ENCODE results near the gene GPX2.

The GPX2 gene

GRCh38 chr14:64923015-64923414 lies 19.5 kb downstream of the GPX2 start:
- no peak overlapping the region for H3K9ac ChIP-seq (ENCODE audit: low read depth, low read length)
- peaks cover 38% of the 10 kb centered on the region for H3K36me3 ChIP-seq (ENCODE audit: insufficient read depth, low read length)
- peaks cover 26% of the 10 kb centered on the region for H3K4me1 ChIP-seq (ENCODE audit: insufficient read depth, low read length)
- peaks cover 73% of the 10 kb centered on the region for H3K79me2 ChIP-seq (ENCODE audit: insufficient read depth, low read length)
- H2AFZ ChIP-seq (ENCODE audit: low read depth, low read length), result no peak overlapping the region
- DNase-seq, result no peak
- no peak overlapping the region for H3K27ac ChIP-seq (ENCODE audit: low read length)
- TF ChIP-seq EZH2 (IDR thresholded peaks at IDR 0.05; ENCODE audit: borderline replicate concordance, low read depth, low read length, severe bottlenecking) (no peak), CTCF (IDR thresholded peaks at IDR 0.05; ENCODE audit: borderline replicate concordance, extremely low read depth, low read length, poor library complexity, severe bottlenecking) (no peak)
- no peaks in the 10 kb centered on the region for H3K27me3 ChIP-seq (ENCODE audit: insufficient read depth, low read length, poor library complexity)
- peaks cover 11% of the 10 kb centered on the region; the same call in 1 of the 2 replicates for H4K20me1 ChIP-seq (ENCODE audit: insufficient read depth, low read length)
- H3K4me3 ChIP-seq (ENCODE audit: low read depth in 1 of 2, low read length in 2 of 2), result no peak overlapping the region
- no peak for ATAC-seq (ENCODE audit: insufficient read depth, low read depth)
- H3K9me3 ChIP-seq (ENCODE audit: insufficient read depth, low read length, severe bottlenecking), result no peaks in the 10 kb centered on the region
- H3K4me2 ChIP-seq (ENCODE audit: insufficient read depth, low read length), result no peak overlapping the region

GRCh38 chr14:64920465-64920864 lies 22.1 kb downstream of the GPX2 start:
- TF ChIP-seq CTCF (IDR thresholded peaks at IDR 0.05; ENCODE audit: borderline replicate concordance, extremely low read depth, low read length, poor library complexity, severe bottlenecking) (no peak), EZH2 (IDR thresholded peaks at IDR 0.05; ENCODE audit: borderline replicate concordance, low read depth, low read length, severe bottlenecking) (no peak)
- Histone ChIP-seq H2AFZ (ENCODE audit: low read depth, low read length) (no peak overlapping the region), H3K4me1 (ENCODE audit: insufficient read depth, low read length) (peaks cover 17% of the 10 kb centered on the region), H3K36me3 (ENCODE audit: insufficient read depth, low read length) (peaks cover 23% of the 10 kb centered on the region), H4K20me1 (ENCODE audit: insufficient read depth, low read length) (peaks cover 16% of the 10 kb centered on the region; the same call in 1 of the 2 replicates), H3K9me3 (ENCODE audit: insufficient read depth, low read length, severe bottlenecking) (no peaks in the 10 kb centered on the region), H3K9ac (ENCODE audit: low read depth, low read length) (no peak overlapping the region), H3K79me2 (ENCODE audit: insufficient read depth, low read length) (peaks cover 89% of the 10 kb centered on the region), H3K27me3 (ENCODE audit: insufficient read depth, low read length, poor library complexity) (no peaks in the 10 kb centered on the region), H3K4me3 (ENCODE audit: low read depth in 1 of 2, low read length in 2 of 2) (no peak overlapping the region), H3K4me2 (ENCODE audit: insufficient read depth, low read length) (no peak overlapping the region), H3K27ac (ENCODE audit: low read length) (no peak overlapping the region; the same call in 1 of the 2 replicates)
- DNase-seq, result no peak
- ATAC-seq (ENCODE audit: insufficient read depth, low read depth), result no peak

- H3K27ac ChIP-seq (ENCODE audit: low read length), result no peak overlapping the region
- H3K4me2 ChIP-seq (ENCODE audit: insufficient read depth, low read length), result no peak overlapping the region
- peaks cover 14% of the 10 kb centered on the region for H3K36me3 ChIP-seq (ENCODE audit: insufficient read depth, low read length)
- peaks cover 21% of the 10 kb centered on the region for H3K4me1 ChIP-seq (ENCODE audit: insufficient read depth, low read length)
- H3K27me3 ChIP-seq (ENCODE audit: insufficient read depth, low read length, poor library complexity), result no peaks in the 10 kb centered on the region
- H3K9ac ChIP-seq (ENCODE audit: low read depth, low read length), result no peak overlapping the region
- TF ChIP-seq EZH2 (IDR thresholded peaks at IDR 0.05; ENCODE audit: borderline replicate concordance, low read depth, low read length, severe bottlenecking) (no peak), CTCF (IDR thresholded peaks at IDR 0.05; ENCODE audit: borderline replicate concordance, extremely low read depth, low read length, poor library complexity, severe bottlenecking) (no peak)
- no peak overlapping the region for H3K4me3 ChIP-seq (ENCODE audit: low read depth in 1 of 2, low read length in 2 of 2)
- H3K79me2 ChIP-seq (ENCODE audit: insufficient read depth, low read length), result peaks cover 90% of the 10 kb centered on the region
- H4K20me1 ChIP-seq (ENCODE audit: insufficient read depth, low read length), result peaks cover 23% of the 10 kb centered on the region; the same call in 1 of the 2 replicates
- no peak overlapping the region for H2AFZ ChIP-seq (ENCODE audit: low read depth, low read length)
- ATAC-seq (ENCODE audit: insufficient read depth, low read depth) (no peak), DNase-seq (no peak)
- no peaks in the 10 kb centered on the region for H3K9me3 ChIP-seq (ENCODE audit: insufficient read depth, low read length, severe bottlenecking)
Measured at GRCh38 chr14:64919618-64920017, 22.9 kb downstream of the GPX2 start.

- TF ChIP-seq CTCF (IDR thresholded peaks at IDR 0.05; ENCODE audit: borderline replicate concordance, extremely low read depth, low read length, poor library complexity, severe bottlenecking), result no peak
- no peak for TF ChIP-seq EZH2 (IDR thresholded peaks at IDR 0.05; ENCODE audit: borderline replicate concordance, low read depth, low read length, severe bottlenecking)
- Histone ChIP-seq H3K9ac (ENCODE audit: low read depth, low read length) (no peak overlapping the region), H3K27ac (ENCODE audit: low read length) (no peak overlapping the region), H3K36me3 (ENCODE audit: insufficient read depth, low read length) (peaks cover 10% of the 10 kb centered on the region), H2AFZ (ENCODE audit: low read depth, low read length) (no peak overlapping the region), H3K4me3 (ENCODE audit: low read depth in 1 of 2, low read length in 2 of 2) (no peak overlapping the region), H3K27me3 (ENCODE audit: insufficient read depth, low read length, poor library complexity) (no peaks in the 10 kb centered on the region), H4K20me1 (ENCODE audit: insufficient read depth, low read length) (peaks cover 23% of the 10 kb centered on the region; the same call in 1 of the 2 replicates), H3K9me3 (ENCODE audit: insufficient read depth, low read length, severe bottlenecking) (no peaks in the 10 kb centered on the region), H3K4me1 (ENCODE audit: insufficient read depth, low read length) (peaks cover 21% of the 10 kb centered on the region), H3K79me2 (ENCODE audit: insufficient read depth, low read length) (peaks cover 91% of the 10 kb centered on the region), H3K4me2 (ENCODE audit: insufficient read depth, low read length) (no peak overlapping the region)
- ATAC-seq (ENCODE audit: insufficient read depth, low read depth) (no peak), DNase-seq (no peak)
Measured at GRCh38 chr14:64919215-64919614, 23.3 kb downstream of the GPX2 start.

All from DND-41 (cell line).